ENCODE measurements around the gene MRPL4.

MRPL4 gene

GRCh38 chr19:10251792-10252694, at the start of gene MRPL4:
MRPL4 (plus strand) TSS chr19:10252214; CDS start chr19:10252254, 40 bp downstream.
- DNase-seq = peak; percentile 99

- DNase-seq = no peak
Measured at GRCh38 chr19:10203686-10204085, 48.3 kb upstream of the MRPL4 start.

- no peak for DNase-seq
Measured at GRCh38 chr19:10205636-10206035, 46.4 kb upstream of the MRPL4 start.

GRCh38 chr19:10206226-10206885, 45.7 kb upstream of the MRPL4 start:
- DNase-seq = no peak

GRCh38 chr19:10207026-10207425, 45.0 kb upstream of the MRPL4 start:
- DNase-seq = no peak

GRCh38 chr19:10209315-10209714, 42.7 kb upstream of the MRPL4 start:
- no peak for DNase-seq

GRCh38 chr19:10211061-10211460, 41.0 kb upstream of the MRPL4 start:
- no peak for DNase-seq

- DNase-seq = no peak
Measured at GRCh38 chr19:10211691-10212090, 40.3 kb upstream of the MRPL4 start.

GRCh38 chr19:10214784-10215183, 37.2 kb upstream of the MRPL4 start:
- no peak for DNase-seq

GRCh38 chr19:10217085-10217484, 34.9 kb upstream of the MRPL4 start:
- DNase-seq = no peak

GRCh38 chr19:10219678-10220077, 32.3 kb upstream of the MRPL4 start:
- no peak for DNase-seq

GRCh38 chr19:10220695-10221094, 31.3 kb upstream of the MRPL4 start:
- DNase-seq = no peak

GRCh38 chr19:10222201-10222890, 29.7 kb upstream of the MRPL4 start:
- DNase-seq = no peak

GRCh38 chr19:10223488-10224213, 28.4 kb upstream of the MRPL4 start:
- DNase-seq = no peak

GRCh38 chr19:10224337-10224736, 27.7 kb upstream of the MRPL4 start:
- no peak for DNase-seq

GRCh38 chr19:10226021-10226375, 26.0 kb upstream of the MRPL4 start:
- DNase-seq = no peak

GRCh38 chr19:10226376-10227025, 25.5 kb upstream of the MRPL4 start:
- no peak for DNase-seq

GRCh38 chr19:10227026-10227971, 24.7 kb upstream of the MRPL4 start:
- no peak for DNase-seq

- no peak for DNase-seq
Measured at GRCh38 chr19:10228393-10228792, 23.6 kb upstream of the MRPL4 start.

GRCh38 chr19:10228920-10229319, 23.1 kb upstream of the MRPL4 start:
- DNase-seq = peak; percentile 5

- DNase-seq = no peak
Measured at GRCh38 chr19:10230173-10230860, 21.7 kb upstream of the MRPL4 start.
